Gastrocnemius medialis (tissue), 4 donors: ENCODE results near the gene SORL1.

Experiments
- CTCF ChIP-seq, 5 experiments: fragments of 450-650 bp in 3 of 5; fragments of 200-600 bp in 2 of 5; sonication (generic) in 2 of 5; IDR thresholded peaks in 4 of 5; conservative IDR thresholded peaks in 1 of 5; 1 replicate in 4 of 5; 2 replicates in 1 of 5; pipeline ENCODE4 v1.5.1; 2016 to 2019; ENCODE audit warnings: antibody characterized with exemption in 5 of 5, mild to moderate bottlenecking in 3 of 5, moderate library complexity in 3 of 5
- POLR2A ChIP-seq, 2 donors: fragments of 450-650 bp; IDR thresholded peaks; one replicate each; pipeline ENCODE4 v1.6.1; 2017; ENCODE audit warnings: antibody characterized with exemption in 2 of 2, mild to moderate bottlenecking in 2 of 2, moderate library complexity in 2 of 2

- no peak for TF ChIP-seq CTCF (IDR thresholded peaks at IDR 0.05 in 4 of 5, conservative IDR thresholded peaks at IDR 0.05 in 1 of 5)
- no peak for TF ChIP-seq POLR2A (IDR thresholded peaks at IDR 0.05)
Observed at GRCh38 chr11:121626980-121627379, 174.9 kb downstream of the SORL1 start.
